Raji (cell line): ENCODE measurements around the gene ARHGEF6.

ENCODE experiments used
- POLR2A ChIP-seq: IDR thresholded peaks from 2 replicates; pipeline ENCODE4 v1.6.1; 2011; ENCODE audit warnings: low read depth, low read length, control low read depth; ENCODE audit not compliant: insufficient read depth

Gene ARHGEF6

DNA sequence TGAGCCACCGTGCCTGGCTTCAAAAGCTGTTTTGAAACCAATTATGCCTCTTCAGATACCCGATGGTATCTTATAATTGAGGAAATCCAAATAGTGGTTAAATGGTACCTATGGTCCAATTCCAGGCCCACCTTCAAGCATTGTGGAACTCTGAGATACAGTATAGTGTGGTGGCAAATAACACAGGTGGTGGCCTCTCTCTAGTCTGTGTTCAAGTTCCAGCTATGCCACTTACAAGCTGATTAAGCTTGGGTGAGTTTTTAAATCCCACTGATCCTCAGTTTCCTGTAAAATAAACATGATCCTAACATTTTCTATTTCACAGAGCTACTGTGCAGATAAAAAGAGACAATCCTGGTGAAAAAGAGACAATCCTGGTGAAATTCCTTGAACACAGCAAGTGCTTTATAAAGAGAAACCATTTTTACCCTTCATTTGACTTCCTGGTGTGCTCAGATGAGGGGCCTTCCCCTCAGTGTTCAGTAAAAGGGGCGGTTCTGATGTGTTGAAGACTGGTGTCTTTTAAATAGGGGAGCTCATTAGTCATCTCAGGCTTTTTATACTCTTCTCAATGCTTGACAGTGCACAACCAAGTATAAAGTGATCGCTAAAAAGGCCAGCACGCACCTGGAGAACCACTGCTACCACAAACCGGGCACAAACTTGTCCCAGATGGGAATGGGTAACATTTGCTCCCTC is 163.6 kb downstream of the ARHGEF6 start:
- no peak for TF ChIP-seq POLR2A
